ENCODE data around the gene OR10G8. TPM values are rescaled to one million over a fixed set of nuclear protein-coding genes. Genes with fewer than 3 reads are reported as not detected.
A peak's percentile ranks its signal among the peaks of the same experiment; 100 is the strongest.
"Not testable (repeated sequence)": the region's sequence is repeated elsewhere in the genome, so short reads cannot be mapped to it uniquely, and the experiment has no call there.

Gene OR10G8
- total RNA-seq = not detected

GRCh38 chr11:124026498-124026897, at the start of gene OR10G8:
Gene OR10G8, plus strand, starts transcription at chr11:124026798. Its CDS starts 2,825 bp downstream, at chr11:124029623.
- Mint-ChIP-seq H3K9me3 (no peaks in the 10 kb centered on the region), H3K36me3 (ENCODE audit: insufficient read depth) (no peaks in the 10 kb centered on the region), H3K27me3 (ENCODE audit: low read depth) (no peaks in the 10 kb centered on the region), H3K4me1 (ENCODE audit: low read depth) (no peaks in the 10 kb centered on the region), H3K4me3 (no peak within 1 kb of the TSS)
- DNase-seq (no peak), ATAC-seq (no peak)

- no peaks in the 10 kb centered on the region for H3K27me3 Mint-ChIP-seq (ENCODE audit: low read depth)
- DNase-seq = no peak
Measured at GRCh38 chr11:123977731-123978347, 48.8 kb upstream of the OR10G8 start, which contains the start of gene OR10S1. Gene OR10S1, minus strand, starts transcription at chr11:123977781. Its CDS starts 117 bp downstream, at chr11:123977664.

GRCh38 chr11:123979311-123979710, 47.3 kb upstream of the OR10G8 start:
- H3K4me1 Mint-ChIP-seq (ENCODE audit: low read depth) = no peaks in the 10 kb centered on the region
- no peaks in the 10 kb centered on the region for H3K27me3 Mint-ChIP-seq (ENCODE audit: low read depth)
- no peak overlapping the region for H3K4me3 Mint-ChIP-seq
- H3K9me3 Mint-ChIP-seq = peaks cover 5% of the 10 kb centered on the region
- H3K36me3 Mint-ChIP-seq (ENCODE audit: insufficient read depth) = no peaks in the 10 kb centered on the region
- no peak for ATAC-seq
- DNase-seq = no peak

More at GRCh38 chr11:123977731-123978347, 48.8 kb upstream of the OR10G8 start, which contains the start of gene OR10S1:
- Mint-ChIP-seq H3K9me3 (peaks cover 2% of the 10 kb centered on the region), H3K36me3 (ENCODE audit: insufficient read depth) (no peaks in the 10 kb centered on the region), H3K4me3 (no peak within 1 kb of the TSS), H3K4me1 (ENCODE audit: low read depth) (no peaks in the 10 kb centered on the region)
- no peak for ATAC-seq

- Mint-ChIP-seq H3K4me3 (no peak within 1 kb of the TSS), H3K9me3 (no peaks in the 10 kb centered on the region), H3K4me1 (ENCODE audit: low read depth) (no peaks in the 10 kb centered on the region), H3K36me3 (ENCODE audit: insufficient read depth) (no peaks in the 10 kb centered on the region), H3K27me3 (ENCODE audit: low read depth) (no peaks in the 10 kb centered on the region)
- ATAC-seq = no peak
- no peak for DNase-seq
Measured at GRCh38 chr11:123995119-123995518, 31.5 kb upstream of the OR10G8 start, which contains the start of gene OR10G6. Gene OR10G6, minus strand, starts transcription at chr11:123995161. Its CDS starts 0 bp downstream, at chr11:123995161.

- Mint-ChIP-seq H3K4me3 (no peak within 1 kb of the TSS), H3K4me1 (ENCODE audit: low read depth) (no peaks in the 10 kb centered on the region), H3K9me3 (no peaks in the 10 kb centered on the region), H3K36me3 (ENCODE audit: insufficient read depth) (no peaks in the 10 kb centered on the region), H3K27me3 (ENCODE audit: low read depth) (no peaks in the 10 kb centered on the region)
- DNase-seq = no peak
- no peak for ATAC-seq
Measured at GRCh38 chr11:124012697-124013096, 13.9 kb upstream of the OR10G8 start, which contains the start of gene OR10G4. Gene OR10G4, plus strand, starts transcription at chr11:124012997. Its CDS starts 2,578 bp downstream, at chr11:124015575.

- not testable (repeated sequence) for H3K36me3 Mint-ChIP-seq (ENCODE audit: insufficient read depth); H3K27me3 Mint-ChIP-seq (ENCODE audit: low read depth); H3K9me3 Mint-ChIP-seq; H3K4me3 Mint-ChIP-seq; DNase-seq; H3K4me1 Mint-ChIP-seq (ENCODE audit: low read depth); ATAC-seq
Measured at GRCh38 chr11:124015837-124016236, 10.8 kb upstream of the OR10G8 start.

GRCh38 chr11:124036666-124037065, 10.1 kb downstream of the OR10G8 start:
- no peaks in the 10 kb centered on the region for H3K4me1 Mint-ChIP-seq (ENCODE audit: low read depth)
- no peaks in the 10 kb centered on the region for H3K9me3 Mint-ChIP-seq
- peaks cover 3% of the 10 kb centered on the region for H3K27me3 Mint-ChIP-seq (ENCODE audit: low read depth)
- no peak overlapping the region for H3K4me3 Mint-ChIP-seq
- ATAC-seq = no peak
- DNase-seq = no peak
- no peaks in the 10 kb centered on the region for H3K36me3 Mint-ChIP-seq (ENCODE audit: insufficient read depth)

GRCh38 chr11:124039557-124039956, 13.0 kb downstream of the OR10G8 start:
- H3K9me3 Mint-ChIP-seq = no peaks in the 10 kb centered on the region
- H3K36me3 Mint-ChIP-seq (ENCODE audit: insufficient read depth) = no peaks in the 10 kb centered on the region
- H3K4me1 Mint-ChIP-seq (ENCODE audit: low read depth) = no peaks in the 10 kb centered on the region
- H3K4me3 Mint-ChIP-seq = no peak overlapping the region
- DNase-seq (no peak), ATAC-seq (no peak)
- H3K27me3 Mint-ChIP-seq (ENCODE audit: low read depth) = peaks cover 3% of the 10 kb centered on the region

GRCh38 chr11:124041254-124041653, 14.7 kb downstream of the OR10G8 start, which contains the start of gene OR10G7:
Gene OR10G7, minus strand, starts transcription at chr11:124041325. Its CDS starts 2,324 bp downstream, at chr11:124039001.
- Mint-ChIP-seq H3K27me3 (ENCODE audit: low read depth) (no peaks in the 10 kb centered on the region), H3K4me1 (ENCODE audit: low read depth) (no peaks in the 10 kb centered on the region), H3K9me3 (no peaks in the 10 kb centered on the region), H3K4me3 (no peak within 1 kb of the TSS), H3K36me3 (ENCODE audit: insufficient read depth) (no peaks in the 10 kb centered on the region)
- DNase-seq (no peak), ATAC-seq (no peak)

- no peaks in the 10 kb centered on the region for H3K36me3 Mint-ChIP-seq (ENCODE audit: insufficient read depth)
- H3K4me3 Mint-ChIP-seq = no peak overlapping the region
- peaks cover 2% of the 10 kb centered on the region for H3K27me3 Mint-ChIP-seq (ENCODE audit: low read depth)
- no peaks in the 10 kb centered on the region for H3K4me1 Mint-ChIP-seq (ENCODE audit: low read depth)
- ATAC-seq (no peak), DNase-seq (no peak)
- no peaks in the 10 kb centered on the region for H3K9me3 Mint-ChIP-seq
Measured at GRCh38 chr11:124043420-124043819, 16.8 kb downstream of the OR10G8 start.

- no peak for ATAC-seq
- H3K4me1 Mint-ChIP-seq (ENCODE audit: low read depth) = no peaks in the 10 kb centered on the region
Measured at GRCh38 chr11:124050748-124051147, 24.1 kb downstream of the OR10G8 start.

GRCh38 chr11:124052966-124053365, 26.4 kb downstream of the OR10G8 start:
- no peak overlapping the region for H3K4me3 Mint-ChIP-seq
- H3K36me3 Mint-ChIP-seq (ENCODE audit: insufficient read depth) = no peaks in the 10 kb centered on the region
- DNase-seq (no peak), ATAC-seq (no peak)
- no peaks in the 10 kb centered on the region for H3K4me1 Mint-ChIP-seq (ENCODE audit: low read depth)
- H3K9me3 Mint-ChIP-seq = no peaks in the 10 kb centered on the region
- peaks cover 9% of the 10 kb centered on the region for H3K27me3 Mint-ChIP-seq (ENCODE audit: low read depth)

More at GRCh38 chr11:124050748-124051147, 24.1 kb downstream of the OR10G8 start:
- H3K4me3 Mint-ChIP-seq = no peak overlapping the region
- no peaks in the 10 kb centered on the region for H3K9me3 Mint-ChIP-seq
- H3K36me3 Mint-ChIP-seq (ENCODE audit: insufficient read depth) = no peaks in the 10 kb centered on the region
- peaks cover 9% of the 10 kb centered on the region for H3K27me3 Mint-ChIP-seq (ENCODE audit: low read depth)
- no peak for DNase-seq

GRCh38 chr11:124068601-124069110, 42.1 kb downstream of the OR10G8 start:
- DNase-seq = no peak
- no peaks in the 10 kb centered on the region for H3K9me3 Mint-ChIP-seq
- peaks cover 12% of the 10 kb centered on the region for H3K4me1 Mint-ChIP-seq (ENCODE audit: low read depth)
- peaks cover 39% of the 10 kb centered on the region for H3K27me3 Mint-ChIP-seq (ENCODE audit: low read depth)
- no peaks in the 10 kb centered on the region for H3K36me3 Mint-ChIP-seq (ENCODE audit: insufficient read depth)
- ATAC-seq = no peak
- H3K4me3 Mint-ChIP-seq = no peak overlapping the region

GRCh38 chr11:124069429-124070401, 43.1 kb downstream of the OR10G8 start:
- H3K4me1 Mint-ChIP-seq (ENCODE audit: low read depth) = peaks cover 12% of the 10 kb centered on the region
- ATAC-seq (peak; percentile 72 to 89), DNase-seq (peak; percentile 10)
- no peaks in the 10 kb centered on the region for H3K36me3 Mint-ChIP-seq (ENCODE audit: insufficient read depth)
- no peaks in the 10 kb centered on the region for H3K9me3 Mint-ChIP-seq
- H3K4me3 Mint-ChIP-seq = no peak overlapping the region
- H3K27me3 Mint-ChIP-seq (ENCODE audit: low read depth) = peaks cover 37% of the 10 kb centered on the region

Measured in activated T-cell treated with anti-CD3 and anti-CD28 coated beads, Interleukin-2, amount 50 U/mL, for 4 hours (primary cell).